ENCODE results near the gene STK17A.
"Not testable (repeated sequence)": the region's sequence is repeated elsewhere in the genome, so short reads cannot be mapped to it uniquely, and the experiment has no call there.

GRCh38 chr7:43573832-43574231, 9.1 kb upstream of the STK17A start:
- TF ChIP-seq CTCF (conservative IDR thresholded peaks at IDR 0.05 in 1 of 2, IDR thresholded peaks at IDR 0.05 in 1 of 2; ENCODE audit: low read depth in 1 of 2, low read length in 2 of 2); EZH2 (IDR thresholded peaks at IDR 0.05; ENCODE audit: low read length, missing control alignments): not testable (repeated sequence)
